ENCODE results near the gene PALS2.

Gene PALS2

GRCh38 chr7:24572016-24572392, 1.2 kb upstream of the PALS2 start:
- Histone ChIP-seq H3K27me3 (ENCODE audit: control insufficient read depth, insufficient read depth, low read length) (peaks cover 17% of the 10 kb centered on the region), H3K9ac (ENCODE audit: low read length) (no peak overlapping the region), H3K27ac (ENCODE audit: low read length) (no peak overlapping the region), H3K9me3 (ENCODE audit: control insufficient read depth, low read depth, low read length) (no peaks in the 10 kb centered on the region), H3K4me1 (ENCODE audit: control insufficient read depth, low read depth, low read length) (peaks cover 40% of the 10 kb centered on the region), H3K4me3 (ENCODE audit: low read length) (no peak overlapping the region), H3K36me3 (ENCODE audit: control insufficient read depth, low read depth, low read length) (no peaks in the 10 kb centered on the region)

GRCh38 chr7:24572393-24572996, 757 bp upstream of the PALS2 start:
- Histone ChIP-seq H3K36me3 (ENCODE audit: control insufficient read depth, low read depth, low read length) (no peaks in the 10 kb centered on the region), H3K4me1 (ENCODE audit: control insufficient read depth, low read depth, low read length) (peaks cover 38% of the 10 kb centered on the region), H3K9me3 (ENCODE audit: control insufficient read depth, low read depth, low read length) (no peaks in the 10 kb centered on the region), H3K27ac (ENCODE audit: low read length) (no peak overlapping the region), H3K9ac (ENCODE audit: low read length) (peak overlapping the region; percentile 33), H3K4me3 (ENCODE audit: low read length) (peak overlapping the region; percentile 70), H3K27me3 (ENCODE audit: control insufficient read depth, insufficient read depth, low read length) (peaks cover 17% of the 10 kb centered on the region)

- H3K27ac ChIP-seq (ENCODE audit: low read length): peak overlapping the region; percentile 46
- H3K9me3 ChIP-seq (ENCODE audit: control insufficient read depth, low read depth, low read length): no peaks in the 10 kb centered on the region
- no peaks in the 10 kb centered on the region for H3K36me3 ChIP-seq (ENCODE audit: control insufficient read depth, low read depth, low read length)
- H3K9ac ChIP-seq (ENCODE audit: low read length): peak overlapping the region; percentile 81
- H3K4me3 ChIP-seq (ENCODE audit: low read length): peak overlapping the region; percentile 97
- H3K4me1 ChIP-seq (ENCODE audit: control insufficient read depth, low read depth, low read length): peaks cover 43% of the 10 kb centered on the region
- H3K27me3 ChIP-seq (ENCODE audit: control insufficient read depth, insufficient read depth, low read length): peaks cover 17% of the 10 kb centered on the region
Observed at GRCh38 chr7:24573554-24574338, 494 bp downstream of the PALS2 start.

- peak overlapping the region; percentile 97 for H3K4me3 ChIP-seq (ENCODE audit: low read length)
- no peaks in the 10 kb centered on the region for H3K36me3 ChIP-seq (ENCODE audit: control insufficient read depth, low read depth, low read length)
- H3K4me1 ChIP-seq (ENCODE audit: control insufficient read depth, low read depth, low read length): peaks cover 48% of the 10 kb centered on the region
- H3K9ac ChIP-seq (ENCODE audit: low read length): peak overlapping the region; percentile 81
- H3K27ac ChIP-seq (ENCODE audit: low read length): peak overlapping the region; percentile 46
- H3K9me3 ChIP-seq (ENCODE audit: control insufficient read depth, low read depth, low read length): no peaks in the 10 kb centered on the region
- peaks cover 17% of the 10 kb centered on the region for H3K27me3 ChIP-seq (ENCODE audit: control insufficient read depth, insufficient read depth, low read length)
Observed at GRCh38 chr7:24574386-24574785, 1.1 kb downstream of the PALS2 start.

GRCh38 chr7:24574950-24575349, 1.7 kb downstream of the PALS2 start:
- H3K27me3 ChIP-seq (ENCODE audit: control insufficient read depth, insufficient read depth, low read length): peaks cover 17% of the 10 kb centered on the region
- no peaks in the 10 kb centered on the region for H3K36me3 ChIP-seq (ENCODE audit: control insufficient read depth, low read depth, low read length)
- no peak overlapping the region for H3K27ac ChIP-seq (ENCODE audit: low read length)
- peaks cover 53% of the 10 kb centered on the region for H3K4me1 ChIP-seq (ENCODE audit: control insufficient read depth, low read depth, low read length)
- H3K9me3 ChIP-seq (ENCODE audit: control insufficient read depth, low read depth, low read length): no peaks in the 10 kb centered on the region
- peak overlapping the region; percentile 97 for H3K4me3 ChIP-seq (ENCODE audit: low read length)
- H3K9ac ChIP-seq (ENCODE audit: low read length): peak overlapping the region; percentile 81

GRCh38 chr7:24576171-24577025, 3.1 kb downstream of the PALS2 start:
- Histone ChIP-seq H3K27ac (ENCODE audit: low read length) (no peak overlapping the region), H3K4me1 (ENCODE audit: control insufficient read depth, low read depth, low read length) (peaks cover 54% of the 10 kb centered on the region), H3K4me3 (ENCODE audit: low read length) (peak overlapping the region; percentile 97)

GRCh38 chr7:24578052-24578451, 4.8 kb downstream of the PALS2 start:
- no peak overlapping the region for H3K9ac ChIP-seq (ENCODE audit: low read length)
- peaks cover 48% of the 10 kb centered on the region for H3K4me1 ChIP-seq (ENCODE audit: control insufficient read depth, low read depth, low read length)
- H3K27me3 ChIP-seq (ENCODE audit: control insufficient read depth, insufficient read depth, low read length): no peaks in the 10 kb centered on the region
- no peak overlapping the region for H3K27ac ChIP-seq (ENCODE audit: low read length)
- H3K36me3 ChIP-seq (ENCODE audit: control insufficient read depth, low read depth, low read length): no peaks in the 10 kb centered on the region
- no peak overlapping the region for H3K4me3 ChIP-seq (ENCODE audit: low read length)
- no peaks in the 10 kb centered on the region for H3K9me3 ChIP-seq (ENCODE audit: control insufficient read depth, low read depth, low read length)

More at GRCh38 chr7:24576171-24577025, 3.1 kb downstream of the PALS2 start:
- Histone ChIP-seq H3K9me3 (ENCODE audit: control insufficient read depth, low read depth, low read length) (no peaks in the 10 kb centered on the region), H3K27me3 (ENCODE audit: control insufficient read depth, insufficient read depth, low read length) (peaks cover 11% of the 10 kb centered on the region), H3K9ac (ENCODE audit: low read length) (no peak overlapping the region), H3K36me3 (ENCODE audit: control insufficient read depth, low read depth, low read length) (no peaks in the 10 kb centered on the region)

GRCh38 chr7:24580283-24580946, 7.2 kb downstream of the PALS2 start:
- no peak overlapping the region for H3K27ac ChIP-seq (ENCODE audit: low read length)
- H3K4me3 ChIP-seq (ENCODE audit: low read length): no peak overlapping the region
- peaks cover 40% of the 10 kb centered on the region for H3K4me1 ChIP-seq (ENCODE audit: control insufficient read depth, low read depth, low read length)
- no peaks in the 10 kb centered on the region for H3K27me3 ChIP-seq (ENCODE audit: control insufficient read depth, insufficient read depth, low read length)
- H3K36me3 ChIP-seq (ENCODE audit: control insufficient read depth, low read depth, low read length): no peaks in the 10 kb centered on the region
- H3K9ac ChIP-seq (ENCODE audit: low read length): no peak overlapping the region
- no peaks in the 10 kb centered on the region for H3K9me3 ChIP-seq (ENCODE audit: control insufficient read depth, low read depth, low read length)

GRCh38 chr7:24582166-24582565, 8.9 kb downstream of the PALS2 start:
- Histone ChIP-seq H3K4me1 (ENCODE audit: control insufficient read depth, low read depth, low read length) (peaks cover 35% of the 10 kb centered on the region), H3K27me3 (ENCODE audit: control insufficient read depth, insufficient read depth, low read length) (no peaks in the 10 kb centered on the region), H3K9ac (ENCODE audit: low read length) (no peak overlapping the region), H3K36me3 (ENCODE audit: control insufficient read depth, low read depth, low read length) (no peaks in the 10 kb centered on the region), H3K27ac (ENCODE audit: low read length) (no peak overlapping the region), H3K9me3 (ENCODE audit: control insufficient read depth, low read depth, low read length) (no peaks in the 10 kb centered on the region), H3K4me3 (ENCODE audit: low read length) (no peak overlapping the region)

- no peaks in the 10 kb centered on the region for H3K9me3 ChIP-seq (ENCODE audit: control insufficient read depth, low read depth, low read length)
- no peaks in the 10 kb centered on the region for H3K27me3 ChIP-seq (ENCODE audit: control insufficient read depth, insufficient read depth, low read length)
- H3K4me3 ChIP-seq (ENCODE audit: low read length): no peak overlapping the region
- no peak overlapping the region for H3K9ac ChIP-seq (ENCODE audit: low read length)
- no peaks in the 10 kb centered on the region for H3K36me3 ChIP-seq (ENCODE audit: control insufficient read depth, low read depth, low read length)
- peaks cover 23% of the 10 kb centered on the region for H3K4me1 ChIP-seq (ENCODE audit: control insufficient read depth, low read depth, low read length)
- no peak overlapping the region for H3K27ac ChIP-seq (ENCODE audit: low read length)
Observed at GRCh38 chr7:24587853-24588252, 14.6 kb downstream of the PALS2 start.

- Histone ChIP-seq H3K36me3 (ENCODE audit: control insufficient read depth, low read depth, low read length) (no peaks in the 10 kb centered on the region), H3K27me3 (ENCODE audit: control insufficient read depth, insufficient read depth, low read length) (no peaks in the 10 kb centered on the region), H3K4me3 (ENCODE audit: low read length) (no peak overlapping the region), H3K9me3 (ENCODE audit: control insufficient read depth, low read depth, low read length) (no peaks in the 10 kb centered on the region), H3K9ac (ENCODE audit: low read length) (no peak overlapping the region), H3K27ac (ENCODE audit: low read length) (no peak overlapping the region), H3K4me1 (ENCODE audit: control insufficient read depth, low read depth, low read length) (peaks cover 28% of the 10 kb centered on the region)
Observed at GRCh38 chr7:24591152-24591551, 17.9 kb downstream of the PALS2 start.

Measured in iPS-18a (cell line).